HG02571 (cell line): ENCODE results near the gene SLC30A1.

Experiments
- ATAC-seq: cut with Tn5 transposase; IDR thresholded peaks from one replicate; pipeline ENCODE4 v1.9.1; 2021; ENCODE audit warnings: mild to moderate bottlenecking, moderate library complexity; ENCODE audit not compliant: unreplicated experiment

SLC30A1 gene

DNA sequence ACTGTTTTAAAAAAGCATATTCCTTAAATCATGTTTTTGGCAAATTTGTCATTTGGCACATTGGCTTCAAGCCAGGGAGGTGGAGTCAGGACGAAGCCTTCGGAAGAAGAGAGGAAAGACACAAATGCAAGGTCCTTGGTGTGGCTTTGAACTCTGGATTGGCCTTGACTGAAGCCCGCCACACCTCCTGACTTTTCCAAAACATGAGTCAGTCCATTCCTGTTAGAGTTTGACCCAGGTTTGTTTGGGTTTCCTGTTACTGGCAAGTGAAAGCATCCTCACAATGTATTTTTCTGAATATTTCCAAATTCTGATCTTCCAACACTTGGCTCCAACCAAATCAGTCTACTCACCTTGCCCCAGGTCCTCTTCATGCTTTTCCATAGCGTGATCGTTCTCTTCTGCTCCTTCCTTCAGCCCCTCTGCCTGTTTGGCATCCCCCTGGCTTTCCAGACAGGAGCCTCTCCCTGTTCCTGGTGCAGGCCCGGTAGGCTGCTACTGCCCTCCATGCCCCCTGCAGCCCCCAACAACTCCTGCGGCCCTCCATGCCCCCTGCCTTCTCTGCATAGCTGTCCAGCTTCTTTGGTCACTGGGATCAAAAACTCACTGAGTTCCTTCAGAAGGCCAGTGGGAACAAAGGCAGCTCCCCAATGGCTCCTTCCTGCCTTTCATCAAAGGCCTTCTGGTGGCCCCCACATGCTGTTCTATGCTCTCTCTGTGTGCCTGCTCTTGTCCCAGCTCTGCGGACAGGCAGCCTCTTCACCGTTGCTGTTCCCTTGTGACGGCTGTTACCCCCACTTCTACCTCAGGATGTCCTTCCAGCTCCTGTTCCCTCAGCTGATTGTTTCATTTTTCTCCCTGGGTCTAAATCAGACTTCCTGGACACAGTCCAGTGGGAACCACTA, 30.4 kb upstream of the SLC30A1 start:
- ATAC-seq, result no peak

DNA sequence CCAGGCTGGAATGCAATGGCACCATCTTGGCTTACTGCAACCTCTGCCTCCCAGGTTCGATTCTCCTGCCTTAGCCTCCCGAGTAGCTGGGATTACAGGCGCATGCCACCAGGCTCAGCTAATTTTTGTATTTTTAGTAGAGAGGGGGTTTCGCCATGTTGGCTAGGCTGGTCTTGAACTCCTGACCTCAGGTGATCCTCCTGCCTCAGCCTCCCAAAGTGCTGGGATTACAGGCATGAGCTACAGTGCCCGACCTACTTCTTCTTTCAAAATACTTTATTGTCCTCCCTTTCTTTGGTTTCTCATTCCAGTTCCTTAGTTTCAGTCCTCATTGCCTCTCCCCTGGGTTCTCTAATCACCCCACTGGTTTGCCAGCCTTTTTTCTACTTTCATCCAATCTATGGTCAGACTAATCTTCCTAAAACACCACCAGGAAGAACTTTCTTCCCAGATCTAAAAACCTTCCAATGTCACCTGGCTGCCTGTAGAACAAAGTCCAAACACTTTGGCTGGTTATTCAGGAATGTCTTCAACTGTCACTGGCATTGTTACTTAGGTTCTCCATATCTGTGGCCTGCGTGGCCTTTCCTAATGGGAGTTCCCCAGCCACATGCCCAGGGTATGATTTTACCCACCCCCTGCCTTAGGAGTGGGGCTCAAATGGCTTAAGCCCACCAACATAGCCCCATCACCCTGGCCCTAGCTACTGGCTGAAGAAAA, 29.0 kb upstream of the SLC30A1 start:
- ATAC-seq, result no peak

DNA sequence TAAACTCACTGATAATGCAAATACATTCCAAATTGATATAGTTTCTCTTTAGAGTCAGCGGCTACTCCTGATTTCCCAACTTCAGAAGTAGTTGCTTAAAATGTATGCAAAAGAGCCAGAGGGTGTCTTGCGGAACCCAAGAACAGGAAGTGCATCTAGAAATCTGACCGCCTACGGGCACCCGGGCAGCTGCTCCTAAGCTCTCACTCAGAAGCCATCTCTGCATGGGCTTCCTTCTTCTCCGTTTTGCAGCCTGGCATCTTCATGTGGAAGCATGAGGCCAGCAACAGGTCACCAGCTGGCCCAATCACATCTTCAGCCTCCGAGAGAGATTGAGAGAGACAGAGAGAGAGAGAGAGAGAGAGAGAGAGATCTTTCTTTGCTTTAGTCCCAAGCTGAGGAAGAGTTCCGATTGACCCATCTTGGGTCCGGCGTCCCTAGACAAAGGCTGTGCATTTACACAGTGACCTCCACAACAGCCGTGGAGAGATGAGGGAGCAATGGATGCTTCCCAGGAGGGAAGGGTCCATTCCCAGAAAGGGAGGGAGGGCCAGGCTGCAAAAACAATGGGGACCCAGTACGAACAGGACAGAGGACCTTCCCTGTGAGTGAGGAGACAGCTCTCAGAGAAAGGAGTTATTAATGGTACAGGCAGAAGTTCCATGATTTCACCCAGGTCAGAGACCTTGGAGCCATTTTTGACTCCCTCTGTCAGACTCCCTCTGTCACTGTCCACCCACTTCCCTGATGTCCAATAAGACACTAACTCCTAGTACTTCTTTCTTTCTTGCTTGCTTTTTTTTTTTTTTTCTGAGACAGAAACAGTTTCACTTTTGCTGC, 28.2 kb upstream of the SLC30A1 start:
- ATAC-seq, result peak; percentile 87

DNA sequence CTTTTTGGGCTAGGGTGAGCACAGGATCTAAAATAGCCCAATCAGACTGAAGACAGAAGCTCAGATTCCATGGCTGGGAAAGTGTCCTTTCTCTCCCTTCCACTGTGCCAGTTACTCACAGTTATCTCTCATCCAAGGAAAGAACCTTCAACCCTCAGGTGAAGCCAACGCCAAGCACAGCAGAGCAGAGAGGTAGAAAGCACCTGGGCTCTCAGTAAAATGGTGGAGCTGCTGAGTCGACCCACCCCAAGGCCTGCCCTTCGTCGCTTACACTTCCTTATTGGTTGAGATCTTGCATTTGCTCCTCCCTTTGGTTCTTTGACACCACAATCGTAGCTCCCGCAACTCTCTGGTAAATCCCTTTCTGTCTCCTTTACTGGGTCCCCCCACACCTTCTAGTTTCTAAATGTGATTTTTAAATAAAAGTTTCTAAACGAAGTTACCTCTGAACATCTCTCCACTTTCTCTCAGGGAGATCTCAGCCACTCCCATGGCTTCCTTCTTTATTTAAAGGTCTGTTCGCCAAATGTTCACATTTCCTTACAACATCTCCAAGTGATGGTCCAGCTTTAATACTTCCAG, 27.5 kb upstream of the SLC30A1 start:
- peak; percentile 76 for ATAC-seq

DNA sequence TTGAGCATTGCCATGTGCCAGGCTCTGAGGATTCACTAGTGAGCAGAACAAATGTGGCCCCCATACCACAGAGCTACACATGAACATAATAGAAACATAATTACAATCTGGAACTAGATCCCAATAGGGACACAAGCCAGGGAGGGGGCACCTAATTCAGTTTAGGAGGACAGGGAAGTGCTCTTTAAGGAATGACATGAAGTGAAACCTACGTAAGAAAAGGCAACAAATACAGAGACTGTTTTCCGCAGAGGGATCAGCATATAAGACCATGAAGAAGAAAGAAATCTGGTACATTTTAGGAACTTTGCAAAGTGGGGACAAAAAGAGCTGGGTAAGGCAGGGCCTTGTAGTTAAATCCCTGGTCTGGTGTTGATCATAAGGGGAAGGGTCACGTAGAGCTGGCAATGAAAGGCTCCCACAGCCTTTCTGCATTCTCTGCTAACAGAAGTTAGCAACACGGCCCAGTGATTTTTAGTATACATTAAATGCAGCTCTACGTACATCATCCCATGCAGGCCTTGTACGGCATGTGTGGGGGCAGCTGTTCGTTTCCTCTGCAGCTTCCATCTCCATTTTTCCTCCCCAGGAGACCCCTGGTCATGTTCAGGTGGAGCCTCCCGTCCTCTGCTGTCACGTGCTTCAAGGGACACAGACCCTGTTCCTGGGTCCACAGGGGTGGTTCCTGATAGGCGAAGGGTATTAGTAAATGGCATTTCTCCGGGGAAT, 26.8 kb upstream of the SLC30A1 start:
- no peak for ATAC-seq

DNA sequence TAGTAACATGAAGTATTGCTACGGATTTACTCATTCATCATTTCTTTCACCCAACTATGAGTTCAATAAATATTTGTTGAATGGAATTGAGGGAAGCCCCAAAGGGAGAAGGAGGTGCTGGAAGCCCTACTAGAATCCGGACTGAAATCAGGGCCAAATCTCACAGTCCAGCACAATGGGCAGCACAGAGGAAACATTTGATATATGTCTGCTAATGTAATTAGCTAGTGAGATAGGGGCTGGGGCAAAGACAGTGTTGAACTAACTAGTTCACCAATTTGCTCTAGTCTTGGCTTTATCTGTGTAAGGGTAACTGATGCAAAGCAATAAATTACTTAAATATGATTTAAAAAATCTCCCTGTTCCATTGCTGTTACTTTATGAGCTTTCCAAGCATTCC, 26.1 kb upstream of the SLC30A1 start:
- no peak for ATAC-seq

DNA sequence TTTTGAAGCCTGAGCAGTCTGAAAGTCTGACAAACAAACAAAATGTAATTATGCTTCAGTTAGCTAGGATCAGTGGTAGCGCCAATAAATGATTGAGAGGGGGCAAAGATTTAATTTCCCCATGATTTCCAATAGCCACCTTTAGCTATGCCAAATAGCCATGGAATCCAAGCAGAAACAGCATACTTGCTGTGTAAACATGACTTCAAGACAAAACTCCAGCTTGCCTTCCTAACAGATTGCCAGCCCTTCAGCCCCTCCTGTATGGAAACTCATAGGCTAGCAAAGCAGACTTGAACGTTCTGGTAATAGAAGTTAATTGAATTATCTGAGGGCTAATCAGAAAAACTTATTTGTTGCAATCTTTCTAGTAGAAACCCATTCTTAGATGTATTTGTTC, 25.6 kb upstream of the SLC30A1 start:
- ATAC-seq, result no peak

DNA sequence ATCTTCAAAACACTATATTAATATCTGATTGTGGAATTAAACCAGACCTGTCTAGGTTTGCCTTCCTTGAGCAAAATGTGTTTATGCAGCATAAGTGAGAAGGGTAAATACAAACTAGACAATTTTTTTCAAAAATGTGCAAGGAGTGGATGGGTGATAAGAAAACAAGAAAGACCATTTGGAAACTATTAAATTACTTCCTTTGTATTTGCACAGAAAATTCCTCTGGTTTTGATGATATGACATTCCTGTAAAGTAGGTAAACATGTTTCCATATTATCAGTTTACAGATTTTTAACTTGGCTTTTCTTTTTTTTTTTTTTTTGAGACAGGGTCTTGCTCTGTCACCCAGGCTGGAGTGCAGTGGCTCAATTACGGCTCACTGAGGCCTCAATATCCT, 24.8 kb upstream of the SLC30A1 start:
- ATAC-seq, result no peak

DNA sequence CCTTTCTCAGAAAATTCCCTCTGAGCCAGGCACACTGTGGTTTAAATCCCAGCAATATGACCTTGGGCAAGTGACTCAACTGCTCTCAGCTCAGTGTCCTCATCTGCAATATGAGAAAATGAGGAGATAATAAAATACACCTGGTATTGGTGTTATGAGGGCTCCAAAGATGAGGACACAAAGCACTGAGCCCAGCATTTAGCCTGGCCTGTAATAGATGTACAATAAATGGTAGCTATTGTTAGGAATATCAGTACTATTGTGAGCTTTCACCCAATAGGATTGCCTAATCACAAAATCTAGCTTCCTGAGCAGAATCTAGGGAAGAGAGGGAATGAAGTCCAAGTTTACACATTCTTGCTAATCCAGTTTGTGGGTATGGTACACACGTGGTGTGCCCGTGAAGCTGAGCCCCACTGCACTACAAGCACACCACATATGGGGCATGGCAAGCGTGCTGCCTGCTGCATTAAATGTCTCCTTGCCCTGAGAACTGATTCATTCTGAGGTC, 24.3 kb upstream of the SLC30A1 start:
- no peak for ATAC-seq

DNA sequence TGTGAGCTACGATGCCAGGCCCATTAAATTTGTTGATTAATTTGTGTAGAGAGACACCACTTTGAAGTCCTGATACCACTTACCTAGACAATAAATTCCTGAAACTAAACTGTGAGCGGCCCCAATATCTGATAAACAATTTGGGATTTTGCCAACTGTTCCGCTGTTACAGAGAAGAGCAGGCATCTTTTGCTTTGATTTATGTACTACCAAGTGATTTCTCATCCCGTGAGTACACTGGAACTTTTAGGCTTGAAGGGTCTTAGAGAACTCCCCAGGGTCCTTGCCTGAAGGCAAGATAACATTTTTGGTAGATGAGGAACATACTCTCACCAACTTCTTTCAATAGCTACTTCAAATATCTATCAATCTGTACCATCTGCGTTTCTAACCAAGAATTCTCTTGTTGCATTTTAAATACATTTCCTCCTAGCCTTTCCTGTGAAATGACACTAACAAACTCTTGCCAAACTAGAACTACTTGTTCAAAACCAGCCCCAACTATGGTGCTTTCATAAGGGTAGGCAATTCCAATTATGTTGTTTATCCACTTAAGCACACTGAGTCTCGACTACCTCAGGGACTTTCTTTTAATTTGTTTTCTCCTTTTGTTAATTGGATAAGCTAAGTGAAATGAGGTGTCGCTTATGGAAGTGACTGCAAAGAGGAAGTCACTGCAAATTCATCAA, 23.2 kb upstream of the SLC30A1 start:
- no peak for ATAC-seq

DNA sequence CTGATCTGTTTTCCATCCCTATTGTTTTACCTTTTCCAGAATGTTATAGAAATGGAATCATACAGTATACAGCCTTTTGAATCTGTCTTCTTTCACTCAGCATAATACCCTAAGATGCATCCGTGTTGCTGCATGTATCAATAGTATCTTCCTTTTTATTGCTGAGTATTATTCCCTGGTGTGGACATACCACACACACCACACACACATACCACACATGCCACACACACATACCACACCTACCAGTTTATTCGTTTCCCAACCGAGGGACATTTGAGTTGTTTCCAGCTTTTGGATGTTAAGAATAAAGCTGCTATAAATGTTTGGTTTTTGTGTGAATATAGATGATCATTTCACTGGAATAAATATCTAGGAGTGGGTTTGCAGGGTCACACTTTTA, 22.2 kb upstream of the SLC30A1 start:
- ATAC-seq, result no peak

DNA sequence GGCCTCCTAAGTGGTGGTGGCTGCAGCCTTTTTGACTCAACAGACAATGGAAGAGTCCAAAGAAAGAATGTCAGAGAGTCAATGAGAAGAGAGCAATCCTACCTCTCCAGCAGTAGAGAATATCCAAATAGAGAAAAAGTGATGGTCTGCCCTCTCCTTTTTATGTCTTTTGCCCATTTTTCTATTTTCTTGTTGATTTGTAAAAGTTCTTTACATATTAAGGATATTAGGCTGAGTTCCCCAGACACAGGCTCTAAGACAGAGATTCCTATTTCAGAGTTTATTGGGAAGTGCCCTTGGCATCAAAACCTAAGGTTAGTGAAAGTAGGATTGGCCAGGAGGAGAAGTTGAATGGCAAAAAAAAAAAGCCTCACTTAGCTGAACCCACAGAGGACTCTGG, 20.3 kb upstream of the SLC30A1 start:
- no peak for ATAC-seq

DNA sequence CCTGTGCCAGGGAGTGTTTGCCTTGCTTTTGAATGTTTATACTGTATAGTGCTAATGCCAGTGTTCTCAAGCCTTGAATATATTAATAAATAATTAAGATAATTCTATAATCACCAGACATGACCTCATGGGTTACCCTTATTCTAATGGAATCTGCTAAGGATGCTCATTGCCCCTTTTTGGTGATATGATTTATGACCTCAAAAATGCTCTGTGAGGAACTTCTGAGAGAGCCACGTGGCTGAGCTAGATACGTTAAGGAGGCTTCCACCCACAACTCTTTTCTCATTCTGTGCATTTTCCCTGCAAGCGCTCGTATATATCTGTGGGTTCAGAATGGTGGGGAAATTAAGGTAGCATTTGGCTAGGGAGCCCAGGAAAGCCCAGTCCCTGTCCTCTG, 19.6 kb upstream of the SLC30A1 start:
- no peak for ATAC-seq

DNA sequence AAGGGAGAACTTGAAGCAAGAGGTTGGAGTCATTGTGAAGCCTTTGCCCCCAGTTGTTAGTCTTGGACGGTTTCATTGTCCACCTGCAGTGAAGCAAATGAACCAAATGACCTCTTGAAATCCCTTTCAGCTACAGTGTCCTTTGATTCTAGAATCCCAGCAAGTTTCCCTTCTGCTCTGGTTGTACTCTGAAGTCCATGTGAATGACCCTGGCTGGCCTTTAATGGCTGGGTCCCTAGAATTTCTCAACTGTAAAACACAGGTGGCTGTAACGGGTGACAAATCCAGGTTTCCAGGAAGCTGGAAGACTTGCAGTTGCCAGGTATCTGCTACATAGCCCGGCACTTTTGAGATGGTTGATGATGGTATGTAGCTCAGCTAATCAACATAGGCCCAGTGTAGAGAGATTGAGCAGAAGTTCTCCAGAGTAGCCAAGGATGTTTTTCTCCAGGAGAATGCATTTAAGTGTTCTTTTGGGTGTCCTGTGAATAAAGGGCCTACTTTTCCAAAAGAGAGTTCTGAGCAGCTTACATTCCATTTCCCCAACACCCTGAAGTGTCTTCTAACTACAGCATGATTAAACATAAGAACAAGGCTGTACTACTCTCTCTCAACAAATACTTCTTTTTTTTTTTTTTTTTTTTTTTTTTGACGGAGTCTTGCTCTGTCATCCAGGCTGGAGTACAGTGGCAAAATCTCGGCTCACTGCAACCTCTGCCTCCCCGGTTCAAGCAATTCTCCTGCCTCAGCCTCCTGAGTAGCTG, 17.6 kb upstream of the SLC30A1 start:
- ATAC-seq, result no peak

DNA sequence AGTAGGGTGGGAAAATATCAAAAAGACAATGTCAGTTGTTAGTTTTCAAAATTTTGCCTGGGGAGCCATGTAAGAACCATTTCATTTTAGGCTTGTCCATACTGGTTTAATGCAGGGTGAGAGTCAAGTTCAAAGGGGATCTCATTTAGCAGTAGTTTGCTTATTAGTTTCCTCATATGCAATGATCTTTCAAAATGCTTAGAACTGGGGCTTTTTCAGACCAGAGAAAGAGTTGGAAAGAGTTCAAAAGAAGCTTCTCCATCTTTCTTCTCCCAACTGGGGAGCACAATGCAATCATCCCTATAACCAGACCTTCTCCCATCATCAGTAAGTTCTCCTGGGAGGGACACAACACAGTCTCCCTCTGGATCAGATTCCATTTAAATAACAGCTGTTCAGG, 16.5 kb upstream of the SLC30A1 start:
- no peak for ATAC-seq

DNA sequence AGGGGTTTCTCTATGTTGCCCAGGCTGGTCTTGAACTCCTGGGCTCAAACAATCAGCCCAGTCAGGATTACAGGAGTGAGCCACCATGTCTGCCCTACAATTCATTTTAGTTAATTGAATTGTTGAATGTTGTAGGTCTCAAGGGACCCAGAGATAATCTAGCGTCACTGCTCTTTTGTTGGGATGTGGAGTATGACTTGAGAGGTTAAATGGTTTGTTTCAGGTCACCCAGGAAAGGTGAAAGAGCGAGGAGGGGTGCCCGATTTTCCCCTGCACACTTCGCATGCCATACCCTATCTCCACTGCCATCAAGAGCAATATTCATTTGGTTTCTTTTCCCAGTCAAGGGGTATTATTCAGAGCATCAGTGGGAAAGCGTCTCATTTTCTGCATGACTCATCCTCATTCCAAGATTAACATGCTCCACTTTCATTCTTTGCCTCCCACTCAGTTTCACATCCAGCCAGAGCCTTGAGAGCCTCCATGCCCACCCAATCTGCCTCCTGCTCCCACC, 13.1 kb upstream of the SLC30A1 start:
- no peak for ATAC-seq

DNA sequence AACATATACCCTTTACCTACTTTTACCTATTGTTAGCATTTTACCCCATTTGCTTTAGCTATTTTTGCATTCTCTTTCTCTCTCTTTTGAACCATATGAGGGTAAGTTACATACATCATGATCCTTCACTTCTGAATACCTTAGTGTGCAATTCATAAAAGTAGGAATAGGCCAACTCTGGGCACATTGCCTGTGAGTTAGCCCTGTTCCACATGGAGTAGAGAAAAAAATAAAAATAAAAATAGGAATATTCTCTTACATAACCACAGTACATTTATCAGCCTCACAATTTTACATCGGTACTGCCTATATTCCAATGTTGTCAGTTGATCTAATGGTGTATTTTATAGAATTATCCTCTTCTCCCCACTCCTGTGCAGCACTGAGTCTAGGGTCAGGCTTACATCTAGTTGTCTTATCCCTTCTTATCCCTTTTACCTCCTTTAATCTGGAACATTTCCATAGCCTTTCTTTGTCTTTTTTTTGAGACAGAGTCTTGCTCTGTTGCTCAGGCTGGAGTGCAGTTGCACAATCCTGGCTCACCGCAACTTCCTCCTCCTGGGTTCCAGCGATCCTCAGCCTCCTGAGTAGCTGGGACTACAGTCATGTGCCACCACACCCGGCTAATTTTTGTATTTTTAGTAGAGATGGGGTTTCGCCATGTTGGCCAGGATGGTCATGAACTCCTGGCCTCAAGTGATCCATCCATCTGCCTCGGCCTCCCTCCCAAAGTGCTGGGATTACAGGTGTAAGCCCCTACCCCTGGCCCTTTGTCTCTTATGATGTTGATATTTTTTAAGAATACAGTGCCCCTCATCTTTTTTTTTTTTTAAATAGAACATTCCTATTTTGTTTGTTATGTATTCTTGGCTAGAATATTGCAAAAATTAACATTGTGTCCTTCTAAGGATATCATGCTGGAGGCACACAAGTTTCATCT, 11.1 kb upstream of the SLC30A1 start:
- ATAC-seq, result no peak

DNA sequence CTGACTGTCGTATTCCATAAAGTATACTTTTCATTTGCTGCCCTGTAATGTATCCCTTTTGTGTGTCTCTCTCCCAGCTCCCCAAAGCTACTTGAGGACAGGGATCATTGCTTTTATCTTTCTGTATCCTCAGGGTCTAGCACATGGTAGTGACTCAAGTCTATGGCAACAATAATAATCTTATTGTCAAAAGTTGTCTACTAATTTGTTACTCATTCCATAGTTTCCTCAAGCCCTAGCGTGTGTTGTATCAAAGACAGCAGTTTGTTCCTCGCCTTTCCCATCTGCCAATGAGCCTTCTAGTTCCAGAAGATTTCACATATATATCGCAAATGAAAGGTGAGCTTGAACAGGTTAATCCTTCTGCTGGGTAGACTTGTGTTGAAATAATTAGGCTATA, 9.8 kb upstream of the SLC30A1 start:
- no peak for ATAC-seq
